Liver (tissue), 9 donors: ENCODE data around the gene CADM2. TPM values are rescaled to one million over a fixed set of nuclear protein-coding genes. Genes with fewer than 3 reads are reported as not detected.

ENCODE experiments used
- DNase-seq: peaks from one replicate; pipeline ENCODE4 v3.0.0-alpha.2; 2017; ENCODE audit warnings: low spot score
- H3K27ac ChIP-seq, 2 donors: one replicate each; pipeline ENCODE4 v1.7.0; 2013; ENCODE audit warnings: inconsistent platforms in 2 of 2, low read length in 2 of 2, control low read depth in 1 of 2, low read depth in 1 of 2, mild to moderate bottlenecking in 1 of 2
- H3K27me3 ChIP-seq, 4 donors: one replicate each; pipeline versions ENCODE4 v1.6.1 to v1.7.0; 2013; ENCODE audit warnings: low read length in 3 of 4, inconsistent platforms in 1 of 4, mild to moderate bottlenecking in 1 of 4, moderate library complexity in 1 of 4; ENCODE audit not compliant: control insufficient read depth in 4 of 4, insufficient read depth in 4 of 4
- H3K36me3 ChIP-seq, 4 donors: one replicate each; pipeline versions ENCODE4 v1.6.1 to v1.7.0; 2013; ENCODE audit warnings: low read length in 3 of 4, mild to moderate bottlenecking in 3 of 4, low read depth in 1 of 4, moderate library complexity in 1 of 4; ENCODE audit not compliant: control insufficient read depth in 4 of 4, insufficient read depth in 3 of 4
- H3K4me1 ChIP-seq, 4 donors: one replicate each; pipeline versions ENCODE4 v1.6.1 to v1.7.0; 2013; ENCODE audit warnings: low read length in 3 of 4, mild to moderate bottlenecking in 3 of 4, moderate library complexity in 1 of 4; ENCODE audit not compliant: control insufficient read depth in 4 of 4, insufficient read depth in 4 of 4
- H3K4me3 ChIP-seq, 3 donors: one replicate each; pipeline versions ENCODE4 v1.6.1 to v1.7.0; 2013; ENCODE audit warnings: low read length in 3 of 3, control low read depth in 1 of 3, low read depth in 1 of 3, mild to moderate bottlenecking in 1 of 3
- H3K9ac ChIP-seq, 2 donors: one replicate each; pipeline ENCODE4 v1.7.0; 2013; ENCODE audit warnings: low read length in 2 of 2, mild to moderate bottlenecking in 2 of 2, moderate library complexity in 2 of 2, control low read depth in 1 of 2, low read depth in 1 of 2
- H3K9me3 ChIP-seq, 4 donors: one replicate each; pipeline versions ENCODE4 v1.6.1 to v1.7.0; 2013; ENCODE audit warnings: low read length in 3 of 4; ENCODE audit not compliant: control insufficient read depth in 4 of 4
- EGR1 ChIP-seq, 2 donors: IDR thresholded peaks; 2 replicates each; pipeline ENCODE4 v1.6.1; 2016 to 2018; ENCODE audit warnings: antibody characterized with exemption in 2 of 2, low read depth in 2 of 2
- FOXA1 ChIP-seq: IDR thresholded peaks from 2 replicates; pipeline ENCODE4 v1.6.1; 2016; ENCODE audit warnings: antibody characterized with exemption
- FOXA2 ChIP-seq: IDR thresholded peaks from 2 replicates; pipeline ENCODE4 v1.6.1; 2016; ENCODE audit warnings: antibody characterized with exemption
- GABPA ChIP-seq, 2 donors: IDR thresholded peaks in 1 of 2; conservative IDR thresholded peaks in 1 of 2; 2 replicates each; pipeline ENCODE4 v1.6.1; 2016; ENCODE audit warnings: antibody characterized with exemption in 2 of 2, mild to moderate bottlenecking in 1 of 2, moderate library complexity in 1 of 2
- HNF4A ChIP-seq, 2 donors: conservative IDR thresholded peaks; 2 replicates each; pipeline ENCODE4 v1.6.1; 2016; ENCODE audit warnings: antibody characterized with exemption in 2 of 2, mild to moderate bottlenecking in 2 of 2
- HNF4G ChIP-seq: IDR thresholded peaks from 2 replicates; pipeline ENCODE4 v1.6.1; 2016; ENCODE audit warnings: antibody characterized with exemption
- JUND ChIP-seq, 2 donors: IDR thresholded peaks; 2 replicates each; pipeline ENCODE4 v1.6.1; 2016; ENCODE audit warnings: antibody characterized with exemption in 2 of 2
- NR2F2 ChIP-seq: IDR thresholded peaks from 2 replicates; pipeline ENCODE4 v1.6.1; 2016; ENCODE audit warnings: antibody characterized with exemption
- RAD21 ChIP-seq, 2 donors: IDR thresholded peaks; 2 replicates each; pipeline ENCODE4 v1.6.1; 2016; ENCODE audit warnings: antibody characterized with exemption in 2 of 2, mild to moderate bottlenecking in 2 of 2
- RXRA ChIP-seq, 2 donors: IDR thresholded peaks; 2 replicates each; pipeline ENCODE4 v1.6.1; 2017 to 2018; ENCODE audit warnings: antibody characterized with exemption in 2 of 2, mild to moderate bottlenecking in 1 of 2
- SP1 ChIP-seq: IDR thresholded peaks from 2 replicates; pipeline ENCODE4 v1.6.1; 2018; ENCODE audit warnings: antibody characterized with exemption, mild to moderate bottlenecking
- TAF1 ChIP-seq: conservative IDR thresholded peaks from 2 replicates; pipeline ENCODE4 v1.6.1; 2016; ENCODE audit warnings: antibody characterized with exemption, mild to moderate bottlenecking
- YY1 ChIP-seq: IDR thresholded peaks from 2 replicates; pipeline ENCODE4 v1.6.1; 2016; ENCODE audit warnings: antibody characterized with exemption, mild to moderate bottlenecking
- WGBS: extraction: QIAGEN DNeasy Blood & Tissue Kit; methylation state at CpG from one replicate; pipeline ENCODE4 v1.1.7; 2013; 5-methylcytosine and 5-hydroxymethylcytosine counted together
- polyA plus RNA-seq, 2 donors: library from polyadenylated mRNA; stranded (reverse) in 1 of 2; unstranded in 1 of 2; fragments of 200-250 nt in 1 of 2; fragments of >200 nt in 1 of 2; fragmentation: Nextera tagmentation in 1 of 2; extraction: Ambion mirVana in 1 of 2; gene quantifications; one replicate each; pipeline versions ENCODE4 v1.2.1 to v1.2.3, GENCODE V29; 2013 to 2015
- total RNA-seq, 2 donors: library from RNA; depleted of rRNA; stranded (reverse); fragments of >200 nt; gene quantifications; one replicate each; pipeline ENCODE4 v1.2.3, GENCODE V29; 2014
- TF ChIP-seq, protein P1 (sequence below): IDR thresholded peaks from 2 replicates; pipeline ENCODE4 v1.6.1; 2016; ENCODE audit warnings: antibody characterized with exemption
- TF ChIP-seq, protein P2 (sequence below): fragments of 150-350 bp; IDR thresholded peaks from 2 replicates; pipeline ENCODE4 v1.5.1; 2017; ENCODE audit warnings: improper control_type of control experiment, low read depth, low read length; ENCODE audit not compliant: missing input control
- TF ChIP-seq, protein P3 (sequence below): IDR thresholded peaks from 2 replicates; pipeline ENCODE4 v1.6.1; 2016; ENCODE audit warnings: antibody characterized with exemption, mild to moderate bottlenecking
- TF ChIP-seq, protein P4 (sequence below): IDR thresholded peaks from 2 replicates; pipeline ENCODE4 v1.6.1; 2016; ENCODE audit warnings: antibody characterized with exemption
- TF ChIP-seq, protein P5 (sequence below): IDR thresholded peaks from 2 replicates; pipeline ENCODE4 v1.6.1; 2016; ENCODE audit warnings: antibody characterized with exemption
- donor health status: healthy.
- donor health status: healthy.
- donor health status: healthy.
- donor health status: healthy.
- donor health status: healthy.

The CADM2 gene
- total and polyA plus RNA-seq, 4 donors: 0.35 to 0.92 (median 0.51) TPM

DNA sequence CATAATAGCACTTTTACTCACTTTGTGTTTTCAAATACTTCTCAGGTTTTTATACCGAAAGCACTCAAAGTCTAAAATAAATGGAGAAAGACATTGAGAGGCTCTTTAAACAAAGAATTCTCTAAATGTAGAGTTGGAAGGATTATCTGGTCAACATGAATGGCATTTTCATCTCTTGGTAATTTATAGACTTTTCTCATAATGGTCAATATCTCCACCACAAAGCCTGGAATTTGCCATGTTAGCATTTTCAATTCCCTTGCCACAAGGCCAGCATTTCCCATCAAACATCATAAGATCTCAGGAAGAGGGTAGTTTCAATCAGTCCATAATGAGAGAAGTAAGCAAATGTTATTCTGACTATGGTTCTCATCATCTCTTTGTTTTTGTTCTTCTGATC is 293.0 kb downstream of the CADM2 start:
- peaks cover 0 to 7% (median 0%) of the 10 kb centered on the region in 4 donors for H3K27me3 ChIP-seq
- TF ChIP-seq SP1 (no peak), EGR1 (IDR thresholded peaks at IDR 0.05; ENCODE audit: low read depth in 2 of 2) (no peak), RAD21 (IDR thresholded peaks at IDR 0.05) (no peak), YY1 (no peak), JUND (IDR thresholded peaks at IDR 0.05) (no peak), FOXA2 (no peak), TAF1 (no peak), HNF4G (no peak), RXRA (IDR thresholded peaks at IDR 0.05) (no peak), GABPA (IDR thresholded peaks at IDR 0.05 in 1 of 2, conservative IDR thresholded peaks at IDR 0.05 in 1 of 2) (no peak), NR2F2 (no peak), HNF4A (conservative IDR thresholded peaks at IDR 0.05) (no peak), FOXA1 (no peak)
- TF ChIP-seq, protein P1, sequence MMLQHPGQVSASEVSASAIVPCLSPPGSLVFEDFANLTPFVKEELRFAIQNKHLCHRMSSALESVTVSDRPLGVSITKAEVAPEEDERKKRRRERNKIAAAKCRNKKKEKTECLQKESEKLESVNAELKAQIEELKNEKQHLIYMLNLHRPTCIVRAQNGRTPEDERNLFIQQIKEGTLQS: no peak
- TF ChIP-seq, protein P2, sequence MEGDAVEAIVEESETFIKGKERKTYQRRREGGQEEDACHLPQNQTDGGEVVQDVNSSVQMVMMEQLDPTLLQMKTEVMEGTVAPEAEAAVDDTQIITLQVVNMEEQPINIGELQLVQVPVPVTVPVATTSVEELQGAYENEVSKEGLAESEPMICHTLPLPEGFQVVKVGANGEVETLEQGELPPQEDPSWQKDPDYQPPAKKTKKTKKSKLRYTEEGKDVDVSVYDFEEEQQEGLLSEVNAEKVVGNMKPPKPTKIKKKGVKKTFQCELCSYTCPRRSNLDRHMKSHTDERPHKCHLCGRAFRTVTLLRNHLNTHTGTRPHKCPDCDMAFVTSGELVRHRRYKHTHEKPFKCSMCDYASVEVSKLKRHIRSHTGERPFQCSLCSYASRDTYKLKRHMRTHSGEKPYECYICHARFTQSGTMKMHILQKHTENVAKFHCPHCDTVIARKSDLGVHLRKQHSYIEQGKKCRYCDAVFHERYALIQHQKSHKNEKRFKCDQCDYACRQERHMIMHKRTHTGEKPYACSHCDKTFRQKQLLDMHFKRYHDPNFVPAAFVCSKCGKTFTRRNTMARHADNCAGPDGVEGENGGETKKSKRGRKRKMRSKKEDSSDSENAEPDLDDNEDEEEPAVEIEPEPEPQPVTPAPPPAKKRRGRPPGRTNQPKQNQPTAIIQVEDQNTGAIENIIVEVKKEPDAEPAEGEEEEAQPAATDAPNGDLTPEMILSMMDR: no peak
- TF ChIP-seq, protein P3, sequence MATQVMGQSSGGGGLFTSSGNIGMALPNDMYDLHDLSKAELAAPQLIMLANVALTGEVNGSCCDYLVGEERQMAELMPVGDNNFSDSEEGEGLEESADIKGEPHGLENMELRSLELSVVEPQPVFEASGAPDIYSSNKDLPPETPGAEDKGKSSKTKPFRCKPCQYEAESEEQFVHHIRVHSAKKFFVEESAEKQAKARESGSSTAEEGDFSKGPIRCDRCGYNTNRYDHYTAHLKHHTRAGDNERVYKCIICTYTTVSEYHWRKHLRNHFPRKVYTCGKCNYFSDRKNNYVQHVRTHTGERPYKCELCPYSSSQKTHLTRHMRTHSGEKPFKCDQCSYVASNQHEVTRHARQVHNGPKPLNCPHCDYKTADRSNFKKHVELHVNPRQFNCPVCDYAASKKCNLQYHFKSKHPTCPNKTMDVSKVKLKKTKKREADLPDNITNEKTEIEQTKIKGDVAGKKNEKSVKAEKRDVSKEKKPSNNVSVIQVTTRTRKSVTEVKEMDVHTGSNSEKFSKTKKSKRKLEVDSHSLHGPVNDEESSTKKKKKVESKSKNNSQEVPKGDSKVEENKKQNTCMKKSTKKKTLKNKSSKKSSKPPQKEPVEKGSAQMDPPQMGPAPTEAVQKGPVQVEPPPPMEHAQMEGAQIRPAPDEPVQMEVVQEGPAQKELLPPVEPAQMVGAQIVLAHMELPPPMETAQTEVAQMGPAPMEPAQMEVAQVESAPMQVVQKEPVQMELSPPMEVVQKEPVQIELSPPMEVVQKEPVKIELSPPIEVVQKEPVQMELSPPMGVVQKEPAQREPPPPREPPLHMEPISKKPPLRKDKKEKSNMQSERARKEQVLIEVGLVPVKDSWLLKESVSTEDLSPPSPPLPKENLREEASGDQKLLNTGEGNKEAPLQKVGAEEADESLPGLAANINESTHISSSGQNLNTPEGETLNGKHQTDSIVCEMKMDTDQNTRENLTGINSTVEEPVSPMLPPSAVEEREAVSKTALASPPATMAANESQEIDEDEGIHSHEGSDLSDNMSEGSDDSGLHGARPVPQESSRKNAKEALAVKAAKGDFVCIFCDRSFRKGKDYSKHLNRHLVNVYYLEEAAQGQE: no peak
- TF ChIP-seq, protein P4, sequence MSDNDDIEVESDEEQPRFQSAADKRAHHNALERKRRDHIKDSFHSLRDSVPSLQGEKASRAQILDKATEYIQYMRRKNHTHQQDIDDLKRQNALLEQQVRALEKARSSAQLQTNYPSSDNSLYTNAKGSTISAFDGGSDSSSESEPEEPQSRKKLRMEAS: no peak
- TF ChIP-seq, protein P5, sequence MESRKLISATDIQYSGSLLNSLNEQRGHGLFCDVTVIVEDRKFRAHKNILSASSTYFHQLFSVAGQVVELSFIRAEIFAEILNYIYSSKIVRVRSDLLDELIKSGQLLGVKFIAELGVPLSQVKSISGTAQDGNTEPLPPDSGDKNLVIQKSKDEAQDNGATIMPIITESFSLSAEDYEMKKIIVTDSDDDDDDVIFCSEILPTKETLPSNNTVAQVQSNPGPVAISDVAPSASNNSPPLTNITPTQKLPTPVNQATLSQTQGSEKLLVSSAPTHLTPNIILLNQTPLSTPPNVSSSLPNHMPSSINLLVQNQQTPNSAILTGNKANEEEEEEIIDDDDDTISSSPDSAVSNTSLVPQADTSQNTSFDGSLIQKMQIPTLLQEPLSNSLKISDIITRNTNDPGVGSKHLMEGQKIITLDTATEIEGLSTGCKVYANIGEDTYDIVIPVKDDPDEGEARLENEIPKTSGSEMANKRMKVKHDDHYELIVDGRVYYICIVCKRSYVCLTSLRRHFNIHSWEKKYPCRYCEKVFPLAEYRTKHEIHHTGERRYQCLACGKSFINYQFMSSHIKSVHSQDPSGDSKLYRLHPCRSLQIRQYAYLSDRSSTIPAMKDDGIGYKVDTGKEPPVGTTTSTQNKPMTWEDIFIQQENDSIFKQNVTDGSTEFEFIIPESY: no peak
- DNase-seq: no peak
- no peak overlapping the region for H3K27ac ChIP-seq
- no peak overlapping the region for H3K9ac ChIP-seq
- H3K4me1 ChIP-seq: no peaks in the 10 kb centered on the region
- H3K9me3 ChIP-seq: no peaks in the 10 kb centered on the region
- no peak overlapping the region for H3K4me3 ChIP-seq
- H3K36me3 ChIP-seq: no peaks in the 10 kb centered on the region
- 90% methylated on average over 1 of the region's 1 CpG for WGBS
